Activated CD8-positive, alpha-beta memory T cell treated with anti-CD3 and anti-CD28 coated beads for 24 hours (primary cell): ENCODE data around the gene TPTE.
"Not testable (repeated sequence)": the region's sequence is repeated elsewhere in the genome, so short reads cannot be mapped to it uniquely, and the experiment has no call there.

Source experiments
- DNase-seq: peaks from one replicate; pipeline ENCODE4 v3.0.0-alpha.2; 2020

Gene TPTE

DNA sequence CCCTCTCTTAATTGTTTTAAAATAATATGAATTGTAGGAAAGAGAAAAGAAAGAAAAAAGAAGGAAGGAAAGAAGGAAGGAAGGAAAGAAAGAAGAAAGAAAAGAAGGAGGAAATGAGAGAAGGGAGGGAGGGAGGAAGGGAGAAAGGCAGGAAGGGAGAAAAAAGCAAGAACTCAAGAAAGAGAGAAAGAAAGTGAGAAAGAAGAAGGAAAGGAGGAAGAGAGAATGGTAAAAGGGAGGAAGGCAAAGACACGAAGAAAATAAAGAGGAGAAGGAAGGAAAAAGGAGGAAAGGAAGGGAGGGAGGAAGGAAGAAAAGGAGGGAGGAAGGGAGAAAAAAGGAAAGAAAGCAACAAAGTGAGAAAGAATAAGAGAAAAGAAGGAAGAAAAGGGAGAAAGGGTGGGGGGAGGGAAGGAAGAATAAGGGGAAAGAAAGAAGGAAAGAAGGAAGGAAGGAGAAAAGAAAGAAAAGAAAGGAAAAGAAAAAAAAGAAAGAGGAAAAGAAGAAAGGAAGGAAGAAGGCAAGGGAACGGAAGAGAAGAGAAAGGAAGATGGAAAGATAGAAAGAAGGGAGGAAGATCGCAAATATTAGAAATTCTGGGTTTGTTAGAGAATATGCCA, 95.9 kb downstream of the TPTE start:
- not testable (repeated sequence) for DNase-seq

- no peak for DNase-seq
Observed at GRCh38 chr21:10627316-10627863, 106.0 kb downstream of the TPTE start.

DNA sequence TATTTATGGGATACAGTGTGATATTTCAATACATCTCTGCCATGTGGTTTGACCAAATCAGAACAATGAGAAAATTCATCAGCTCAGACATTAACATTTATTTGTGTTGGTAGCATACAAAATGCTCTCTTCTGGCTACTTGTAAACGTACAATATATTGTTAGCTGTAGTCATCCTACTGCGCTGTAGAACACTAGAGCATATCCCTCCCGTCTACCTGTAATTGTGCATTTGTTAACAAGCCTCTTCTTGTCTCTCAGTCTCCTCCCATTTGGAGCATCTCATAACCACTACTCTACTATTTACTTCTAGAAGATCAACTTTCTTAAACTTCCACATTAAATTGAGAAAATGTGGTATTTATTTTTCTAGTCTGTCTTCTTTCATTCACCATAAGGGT, 107.9 kb downstream of the TPTE start:
- not testable (repeated sequence) for DNase-seq

DNA sequence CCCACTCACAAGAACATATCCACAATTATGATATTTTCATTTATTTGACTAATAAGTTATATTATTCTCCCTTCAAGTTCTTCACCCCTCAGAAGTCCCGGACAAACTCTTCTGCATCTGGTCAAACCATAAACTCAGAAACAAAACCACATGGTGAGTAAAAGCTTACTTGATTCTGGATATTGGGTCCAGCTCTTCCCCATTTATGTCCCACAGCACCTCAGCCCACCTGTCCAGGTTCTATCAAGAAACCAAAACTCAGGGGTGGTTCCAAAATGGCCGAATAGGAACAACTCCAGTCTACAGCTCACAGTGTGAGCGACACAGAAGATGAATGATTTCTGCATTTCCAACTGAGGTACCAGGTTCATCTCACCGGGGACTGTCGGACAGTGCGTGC, 109.4 kb downstream of the TPTE start:
- not testable (repeated sequence) for DNase-seq

DNA sequence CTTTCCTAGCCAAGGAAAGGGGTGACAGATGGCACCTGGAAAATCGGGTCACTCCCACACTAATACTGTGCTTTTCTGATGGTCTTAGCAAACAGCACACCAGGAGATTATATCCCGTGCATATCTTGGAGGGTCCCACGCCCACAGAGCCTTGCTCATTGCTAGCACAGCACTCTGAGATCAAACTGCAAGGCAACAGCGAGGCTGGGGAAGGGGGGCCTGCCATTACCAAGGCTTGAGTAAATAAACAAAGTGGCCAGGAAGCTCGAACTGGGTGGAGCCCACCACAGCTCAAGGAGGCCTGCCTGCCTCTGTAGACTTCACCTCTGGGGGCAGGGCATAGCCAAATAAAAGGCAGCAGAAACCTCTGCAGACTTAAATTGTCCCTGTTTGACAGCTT, 109.9 kb downstream of the TPTE start:
- not testable (repeated sequence) for DNase-seq

GRCh38 chr21:10638144-10638543, 116.8 kb downstream of the TPTE start:
- not testable (repeated sequence) for DNase-seq

DNA sequence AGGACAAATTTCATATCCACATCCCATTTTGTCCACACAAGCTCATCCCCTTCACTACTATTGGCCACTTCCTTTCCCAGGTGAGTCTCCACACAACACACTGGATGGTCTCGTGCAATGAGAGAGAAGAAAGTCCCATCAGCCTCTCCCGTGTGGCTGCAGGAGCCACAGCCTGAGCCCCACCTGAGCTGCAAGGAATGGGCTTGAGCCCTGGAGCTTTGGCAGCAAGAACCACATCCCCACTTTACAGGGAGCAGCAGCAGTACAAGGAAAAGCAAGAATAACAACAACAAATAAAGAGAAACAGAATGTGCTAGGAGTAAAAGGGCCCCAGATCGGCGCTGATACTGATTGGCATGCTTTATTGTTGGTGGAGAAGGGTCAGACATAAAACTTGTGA, 117.7 kb downstream of the TPTE start:
- no peak for DNase-seq

- DNase-seq = not testable (repeated sequence)
Observed at GRCh38 chr21:10639746-10640145, 118.4 kb downstream of the TPTE start.

DNA sequence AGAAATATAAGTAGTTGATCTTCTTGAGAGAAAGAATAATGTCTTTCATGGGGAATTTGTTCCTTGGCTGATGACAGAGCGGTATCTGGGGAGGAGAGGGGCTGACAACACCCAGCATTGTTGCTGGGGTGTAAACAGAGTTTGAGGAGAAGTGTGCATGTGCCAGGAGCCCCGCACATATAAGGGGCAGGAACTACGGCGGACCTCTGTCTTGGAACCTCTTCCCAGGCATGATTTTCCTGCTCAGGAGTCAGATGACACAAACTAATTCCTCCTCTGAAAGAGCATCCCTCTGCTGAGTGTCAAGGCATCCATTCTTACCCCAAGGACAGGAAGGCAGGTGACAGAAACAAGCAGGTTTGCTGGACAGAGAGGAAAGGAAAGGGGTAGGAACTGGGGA, 119.1 kb downstream of the TPTE start:
- DNase-seq = no peak

- DNase-seq = no peak
Observed at GRCh38 chr21:10641107-10641506, 119.7 kb downstream of the TPTE start.

GRCh38 chr21:10645667-10646066, 124.3 kb downstream of the TPTE start:
- not testable (repeated sequence) for DNase-seq

DNA sequence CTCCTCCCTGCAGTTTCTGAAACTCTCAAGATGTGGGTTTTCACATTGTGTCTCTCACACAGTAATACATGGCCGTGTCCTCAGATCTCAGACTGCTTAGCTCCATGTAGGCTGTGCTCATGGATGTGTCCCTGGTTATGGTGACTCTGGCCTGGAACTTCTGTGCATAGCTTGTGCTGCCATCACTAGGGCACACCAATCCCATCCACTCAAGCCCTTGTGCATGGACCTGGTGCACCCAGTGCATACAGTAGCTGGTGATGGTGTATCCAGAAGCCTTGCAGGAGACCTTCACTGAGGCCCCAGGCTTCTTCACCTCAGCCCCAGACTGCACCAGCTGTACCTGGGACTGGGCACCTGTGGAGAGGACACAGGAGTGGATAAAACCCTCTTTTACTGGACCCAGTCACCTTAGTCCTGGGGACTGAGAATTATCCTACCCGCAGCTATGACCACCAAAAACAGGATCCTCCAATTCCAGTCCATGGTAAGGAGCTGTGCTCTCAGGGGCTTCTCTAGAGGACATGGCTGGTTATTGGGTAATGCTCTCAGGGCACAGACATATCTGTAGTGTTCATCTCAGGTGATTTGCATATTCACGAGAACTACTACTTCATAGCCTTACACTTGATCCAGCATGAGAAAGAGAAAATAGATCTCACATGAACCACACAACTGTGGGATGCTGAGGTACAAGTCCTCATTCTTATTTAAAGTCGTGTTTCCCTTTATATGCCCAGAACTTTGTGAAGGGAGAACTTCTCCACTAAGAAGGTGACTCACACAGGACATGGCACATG, 128.2 kb downstream of the TPTE start:
- DNase-seq = not testable (repeated sequence)

DNA sequence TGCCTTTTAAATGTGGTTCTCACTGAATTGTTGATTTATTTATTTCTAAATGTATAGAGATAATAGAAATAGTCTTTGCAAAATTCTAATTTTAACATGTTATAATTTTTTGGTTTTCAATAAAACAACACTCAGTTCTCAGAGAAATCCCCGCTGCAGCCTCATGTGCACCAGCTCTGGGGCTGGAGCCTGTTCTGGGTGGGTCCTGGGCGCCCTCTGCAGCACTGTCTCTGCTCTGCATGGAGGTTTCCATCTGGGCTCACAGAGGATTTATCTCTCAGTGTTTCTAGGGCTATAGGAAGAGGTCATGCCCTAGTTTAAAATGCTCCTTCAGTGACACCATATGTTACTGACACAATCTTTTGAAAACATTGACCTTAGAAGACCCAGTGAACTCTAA, 128.9 kb downstream of the TPTE start:
- not testable (repeated sequence) for DNase-seq
